Measurements from ENCODE around the gene HNRNPR. TPM values are rescaled to one million over a fixed set of nuclear protein-coding genes. Genes with fewer than 3 reads are reported as not detected.
A peak's percentile ranks its signal among the peaks of the same experiment; 100 is the strongest.

Gene HNRNPR
- total RNA-seq, 4 donors from 2014 or later: 59.8 to 75.7 (median 69.4) TPM

DNA sequence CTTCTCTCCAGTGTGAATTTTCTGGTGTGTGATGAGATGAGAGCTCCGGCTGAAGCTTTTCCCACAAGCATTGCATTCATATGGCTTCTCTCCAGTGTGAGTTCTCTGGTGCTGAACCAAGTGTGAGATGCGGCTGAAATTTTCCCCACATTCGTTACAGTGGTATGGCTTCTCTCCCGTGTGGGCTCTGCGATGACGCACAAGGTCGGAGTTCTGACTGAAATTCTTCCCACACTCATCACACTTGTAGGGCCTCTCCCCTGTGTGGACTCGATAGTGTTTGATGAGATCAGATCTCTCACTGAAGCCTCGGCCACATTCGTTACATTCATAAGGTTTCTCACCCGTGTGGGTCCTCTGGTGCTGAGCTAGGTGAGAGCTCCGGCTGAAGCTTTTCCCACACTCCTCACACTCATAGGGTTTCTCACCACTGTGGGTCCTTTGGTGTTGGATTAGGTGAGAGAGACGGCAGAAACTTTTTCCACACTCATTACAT is 18.2 kb upstream of the HNRNPR start:
- WGBS: 97% methylated on average over 13 of the region's 13 CpGs
- DNase-seq (ENCODE audit: extremely low spot score): no peak
- H3K9me3 ChIP-seq: peaks cover 10 to 52% (median 41%) of the 10 kb centered on the region in 4 donors
- no peaks in the 10 kb centered on the region for H3K27me3 ChIP-seq
- H3K27ac ChIP-seq (replicated peaks in 1 of 4): no peak overlapping the region
- H3K4me3 ChIP-seq: peak overlapping the region in 1 of 4 donors; percentile 0
- TF ChIP-seq POLR2A (IDR thresholded peaks at IDR 0.05; ENCODE audit: low read depth) (no peak), EP300 (IDR thresholded peaks at IDR 0.05) (no peak), POLR2AphosphoS5 (IDR thresholded peaks at IDR 0.05) (no peak)
- TF ChIP-seq, protein P1, sequence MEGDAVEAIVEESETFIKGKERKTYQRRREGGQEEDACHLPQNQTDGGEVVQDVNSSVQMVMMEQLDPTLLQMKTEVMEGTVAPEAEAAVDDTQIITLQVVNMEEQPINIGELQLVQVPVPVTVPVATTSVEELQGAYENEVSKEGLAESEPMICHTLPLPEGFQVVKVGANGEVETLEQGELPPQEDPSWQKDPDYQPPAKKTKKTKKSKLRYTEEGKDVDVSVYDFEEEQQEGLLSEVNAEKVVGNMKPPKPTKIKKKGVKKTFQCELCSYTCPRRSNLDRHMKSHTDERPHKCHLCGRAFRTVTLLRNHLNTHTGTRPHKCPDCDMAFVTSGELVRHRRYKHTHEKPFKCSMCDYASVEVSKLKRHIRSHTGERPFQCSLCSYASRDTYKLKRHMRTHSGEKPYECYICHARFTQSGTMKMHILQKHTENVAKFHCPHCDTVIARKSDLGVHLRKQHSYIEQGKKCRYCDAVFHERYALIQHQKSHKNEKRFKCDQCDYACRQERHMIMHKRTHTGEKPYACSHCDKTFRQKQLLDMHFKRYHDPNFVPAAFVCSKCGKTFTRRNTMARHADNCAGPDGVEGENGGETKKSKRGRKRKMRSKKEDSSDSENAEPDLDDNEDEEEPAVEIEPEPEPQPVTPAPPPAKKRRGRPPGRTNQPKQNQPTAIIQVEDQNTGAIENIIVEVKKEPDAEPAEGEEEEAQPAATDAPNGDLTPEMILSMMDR (IDR thresholded peaks at IDR 0.05): no peak
- peaks cover 5 to 26% (median 17%) of the 10 kb centered on the region in 4 donors for H3K4me1 ChIP-seq
- intact Hi-C loops (cut with DNase I): loop anchor here (10.0 kb wide), 1 partner anchor 123 kb away; the partner anchor contains the start of gene ASAP3
- peaks cover 30 to 86% (median 73%) of the 10 kb centered on the region in 4 donors for H3K36me3 ChIP-seq

DNA sequence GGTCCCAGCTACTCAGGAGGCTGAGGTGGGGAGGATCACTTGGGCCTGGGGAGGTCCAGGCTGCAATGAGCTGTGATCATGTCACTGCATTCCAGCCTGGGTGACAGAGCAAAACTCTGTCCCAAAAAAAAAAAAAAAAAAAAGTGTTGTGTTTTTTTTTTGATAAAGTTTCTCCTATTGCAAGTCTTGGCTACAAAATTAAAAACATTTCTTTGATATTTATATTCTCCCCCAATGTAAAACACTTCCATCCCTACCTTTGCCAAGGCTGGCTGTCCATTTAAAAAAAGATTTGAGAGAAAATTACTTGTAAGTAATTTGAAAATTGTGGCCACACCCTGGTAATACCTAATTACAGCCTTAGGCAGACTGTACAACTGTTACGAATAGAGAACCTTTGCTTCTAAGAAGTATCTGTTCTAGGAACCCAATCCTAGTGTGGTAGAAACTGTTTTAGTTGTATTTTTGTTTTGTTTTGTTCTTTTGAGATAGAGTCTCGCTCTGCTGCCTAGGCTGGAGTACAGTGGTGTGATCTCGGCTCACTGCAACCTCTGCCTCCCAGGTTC is 14.3 kb upstream of the HNRNPR start:
- H3K36me3 ChIP-seq: peaks cover 29 to 51% (median 43%) of the 10 kb centered on the region in 4 donors
- H3K4me3 ChIP-seq: no peak overlapping the region
- H3K9me3 ChIP-seq: peaks cover 10 to 35% (median 30%) of the 10 kb centered on the region in 4 donors
- intact Hi-C loops (cut with DNase I): no loop called here
- no peak overlapping the region for H3K27ac ChIP-seq (replicated peaks in 1 of 4)
- no peak for DNase-seq (ENCODE audit: extremely low spot score)
- H3K4me1 ChIP-seq: peaks cover 0 to 9% (median 4%) of the 10 kb centered on the region in 4 donors
- TF ChIP-seq POLR2AphosphoS5 (IDR thresholded peaks at IDR 0.05) (no peak), EP300 (IDR thresholded peaks at IDR 0.05) (no peak), POLR2A (IDR thresholded peaks at IDR 0.05; ENCODE audit: low read depth) (no peak)
- TF ChIP-seq, protein P1 (IDR thresholded peaks at IDR 0.05): no peak
- no peaks in the 10 kb centered on the region for H3K27me3 ChIP-seq
- 99% methylated on average over 3 of the region's 3 CpGs for WGBS

DNA sequence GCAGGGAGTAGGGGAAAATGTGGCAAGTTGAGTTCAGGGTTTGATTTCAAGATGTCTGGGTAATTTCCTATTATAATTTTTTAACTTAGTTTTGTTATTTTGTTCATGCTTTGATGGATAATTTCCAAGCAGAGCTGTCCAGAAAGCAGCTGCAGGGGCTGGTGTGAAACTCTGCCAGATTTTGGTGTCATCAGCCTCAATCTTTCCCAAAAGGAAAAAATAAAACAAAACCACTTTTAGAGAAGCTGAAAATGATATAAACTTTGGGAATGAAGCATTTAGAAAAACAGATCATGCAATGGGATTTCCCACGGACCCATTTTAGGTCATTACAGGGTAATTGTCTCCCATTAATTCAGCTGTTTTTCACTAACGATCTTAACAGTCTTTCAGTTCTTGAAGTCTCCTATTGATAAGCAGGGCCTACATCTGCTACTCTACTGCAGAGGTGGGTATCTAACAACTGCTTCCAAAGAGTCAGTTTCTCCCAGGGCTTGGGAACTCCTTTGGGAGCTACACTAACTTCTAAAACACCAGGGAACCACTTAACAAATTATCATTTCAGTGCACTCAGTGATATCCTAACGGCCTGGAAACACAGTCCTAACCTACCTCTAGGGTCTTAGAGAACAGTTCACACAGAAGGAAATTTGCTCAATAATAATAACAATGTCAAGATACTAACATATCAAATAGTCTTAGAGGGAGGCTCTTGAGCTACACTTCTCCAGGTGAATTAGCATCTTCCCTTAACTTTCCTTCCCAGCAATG is 13.2 kb upstream of the HNRNPR start:
- H3K27ac ChIP-seq (replicated peaks in 1 of 4): peak overlapping the region in 3 of 4 donors; percentile 17 to 26 (median 20)
- WGBS: 35% methylated on average over 3 of the region's 3 CpGs
- DNase-seq (ENCODE audit: extremely low spot score): no peak

DNA sequence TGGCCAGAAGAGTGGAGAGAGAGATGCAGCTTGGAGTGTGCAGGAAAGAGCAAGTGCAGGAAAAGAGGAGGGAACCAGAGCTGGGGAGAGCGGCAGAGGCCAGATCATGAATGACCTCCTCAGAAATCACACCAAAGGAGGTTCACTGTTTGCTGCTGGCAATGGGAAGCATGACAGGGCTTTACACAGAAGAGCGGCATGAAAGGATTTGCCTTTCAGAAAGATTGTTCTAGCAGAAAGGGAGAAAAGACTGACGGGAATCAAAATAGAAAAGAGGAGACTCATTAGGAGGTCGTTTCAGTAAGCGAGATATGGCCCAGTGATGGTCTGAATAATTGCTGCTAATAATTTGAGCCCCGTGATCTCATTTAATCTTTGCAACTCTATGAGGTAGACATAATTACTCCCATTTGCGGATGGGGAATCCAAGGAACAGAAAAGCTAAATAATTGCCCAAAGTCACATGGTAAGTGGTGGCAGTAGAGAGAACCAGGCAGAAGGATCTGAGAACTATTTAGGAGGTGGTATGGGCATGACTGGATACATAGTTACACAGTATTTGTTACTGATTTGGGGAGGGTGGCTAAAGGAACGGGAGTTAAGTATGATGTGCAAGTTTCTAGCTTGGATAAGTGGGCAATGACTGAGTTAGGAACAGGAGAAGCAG is 12.5 kb upstream of the HNRNPR start:
- WGBS: 80% methylated on average over 8 of the region's 8 CpGs
- Histone ChIP-seq H3K27me3 (no peaks in the 10 kb centered on the region), H3K36me3 (peaks cover 11 to 33% (median 25%) of the 10 kb centered on the region in 4 donors), H3K4me1 (peaks cover 0 to 9% (median 4%) of the 10 kb centered on the region in 4 donors), H3K27ac (replicated peaks in 1 of 4) (no peak overlapping the region), H3K9me3 (peaks cover 0 to 17% (median 12%) of the 10 kb centered on the region in 4 donors), H3K4me3 (no peak overlapping the region)
- intact Hi-C loops (cut with DNase I): no loop called here
- TF ChIP-seq EP300 (IDR thresholded peaks at IDR 0.05) (no peak), POLR2AphosphoS5 (IDR thresholded peaks at IDR 0.05) (no peak), POLR2A (IDR thresholded peaks at IDR 0.05; ENCODE audit: low read depth) (no peak)
- TF ChIP-seq, protein P1 (IDR thresholded peaks at IDR 0.05): no peak
- DNase-seq (ENCODE audit: extremely low spot score): no peak

More for the DNA sequence above, 13.2 kb upstream of the HNRNPR start:
- Histone ChIP-seq H3K4me3 (no peak overlapping the region), H3K9me3 (peaks cover 3 to 24% (median 19%) of the 10 kb centered on the region in 4 donors), H3K27me3 (no peaks in the 10 kb centered on the region), H3K36me3 (peaks cover 18 to 40% (median 33%) of the 10 kb centered on the region in 4 donors), H3K4me1 (peaks cover 0 to 9% (median 4%) of the 10 kb centered on the region in 4 donors)
- intact Hi-C loops (cut with DNase I): no loop called here
- TF ChIP-seq POLR2AphosphoS5 (IDR thresholded peaks at IDR 0.05) (no peak), POLR2A (IDR thresholded peaks at IDR 0.05; ENCODE audit: low read depth) (no peak), EP300 (IDR thresholded peaks at IDR 0.05) (no peak)
